HL-60 (cell line): ENCODE results near the gene SLC5A11.

Source experiments
- GABPA ChIP-seq: IDR thresholded peaks from 2 replicates; pipeline ENCODE4 v1.6.1; 2012; ENCODE audit warnings: low read depth
- REST ChIP-seq: IDR thresholded peaks from 2 replicates; pipeline ENCODE4 v1.6.1; 2012; ENCODE audit warnings: low read depth; ENCODE audit not compliant: insufficient replicate concordance
- TF ChIP-seq, protein P1 (sequence below): IDR thresholded peaks from one replicate; pipeline ENCODE4 v1.5.1; 2011; ENCODE audit warnings: low read length, control low read depth, inconsistent platforms; ENCODE audit not compliant: insufficient read depth

GRCh38 chr16:24844101-24845030 is 1.4 kb upstream of the SLC5A11 start:
- TF ChIP-seq, protein P1, sequence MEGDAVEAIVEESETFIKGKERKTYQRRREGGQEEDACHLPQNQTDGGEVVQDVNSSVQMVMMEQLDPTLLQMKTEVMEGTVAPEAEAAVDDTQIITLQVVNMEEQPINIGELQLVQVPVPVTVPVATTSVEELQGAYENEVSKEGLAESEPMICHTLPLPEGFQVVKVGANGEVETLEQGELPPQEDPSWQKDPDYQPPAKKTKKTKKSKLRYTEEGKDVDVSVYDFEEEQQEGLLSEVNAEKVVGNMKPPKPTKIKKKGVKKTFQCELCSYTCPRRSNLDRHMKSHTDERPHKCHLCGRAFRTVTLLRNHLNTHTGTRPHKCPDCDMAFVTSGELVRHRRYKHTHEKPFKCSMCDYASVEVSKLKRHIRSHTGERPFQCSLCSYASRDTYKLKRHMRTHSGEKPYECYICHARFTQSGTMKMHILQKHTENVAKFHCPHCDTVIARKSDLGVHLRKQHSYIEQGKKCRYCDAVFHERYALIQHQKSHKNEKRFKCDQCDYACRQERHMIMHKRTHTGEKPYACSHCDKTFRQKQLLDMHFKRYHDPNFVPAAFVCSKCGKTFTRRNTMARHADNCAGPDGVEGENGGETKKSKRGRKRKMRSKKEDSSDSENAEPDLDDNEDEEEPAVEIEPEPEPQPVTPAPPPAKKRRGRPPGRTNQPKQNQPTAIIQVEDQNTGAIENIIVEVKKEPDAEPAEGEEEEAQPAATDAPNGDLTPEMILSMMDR, result no peak
- TF ChIP-seq GABPA (no peak), REST (no peak)
